HEK293 (cell line): Measurements from ENCODE around the gene KDM4B.

Experiments used
- CTCF ChIA-PET: fragments of 350-600 bp; formaldehyde crosslinking; extraction: SDS; loops from one replicate; lab custom pipeline; 2021; ENCODE audit warnings: antibody characterized with exemption; lab: Yijun Ruan, JAX
- POLR2A ChIA-PET: fragments of 300-600 bp; formaldehyde crosslinking; extraction: SDS; loops from one replicate; lab custom pipeline; 2020; ENCODE audit warnings: antibody characterized with exemption, inconsistent platforms; lab: Yijun Ruan, JAX
- H3K27ac ChIP-seq: fragments of 200-500 bp; sonication (Bioruptor generic); 2 replicates; pipeline ENCODE4 v1.5.1; 2014; ENCODE audit warnings: low read depth, low read length, control low read depth, inconsistent platforms; ENCODE audit errors: extremely low read depth
- H3K36me3 ChIP-seq, 2 experiments: fragments of 200-500 bp in 1 of 2; sonication (Bioruptor generic) in 1 of 2; 1 replicate in 1 of 2; 2 replicates in 1 of 2; pipeline ENCODE4 v1.5.1; 2014 to 2017; ENCODE audit warnings: inconsistent platforms in 2 of 2, low read length in 2 of 2; ENCODE audit not compliant: control insufficient read depth in 2 of 2, insufficient read depth in 1 of 2
- H3K4me1 ChIP-seq: fragments of 200-500 bp; sonication (Bioruptor generic); 2 replicates; pipeline ENCODE4 v1.5.1; 2014; ENCODE audit warnings: mild to moderate bottlenecking, low read length, inconsistent platforms; ENCODE audit not compliant: control insufficient read depth, insufficient read depth
- H3K4me3 ChIP-seq: 2 replicates; pipeline ENCODE4 v1.5.1; 2011; ENCODE audit warnings: low read depth, mild to moderate bottlenecking, control low read depth, low read length, moderate library complexity
- H3K9me3 ChIP-seq: fragments of 200-500 bp; sonication (Bioruptor generic); 2 replicates; pipeline ENCODE4 v1.5.1; 2014; ENCODE audit warnings: low read depth, low read length, inconsistent platforms; ENCODE audit not compliant: control insufficient read depth, insufficient read depth
- HOXA7 ChIP-seq: sonication (generic); formaldehyde crosslinking; IDR thresholded peaks from 2 replicates; pipeline ENCODE4 v1.8.1; 2022; ENCODE audit warnings: missing genetic modification reagents, borderline replicate concordance
- REST ChIP-seq: fragments of 450-650 bp; formaldehyde crosslinking; IDR thresholded peaks from 2 replicates; pipeline ENCODE4 v1.5.1; 2016; ENCODE audit warnings: missing biosample characterization, missing genetic modification characterization
- SCRT2 ChIP-seq: fragments of 450-650 bp; formaldehyde crosslinking; IDR thresholded peaks from 2 replicates; pipeline ENCODE4 v1.5.1; 2016; ENCODE audit warnings: missing biosample characterization, missing genetic modification characterization
- ZBTB8A ChIP-seq: fragments of 450-650 bp; formaldehyde crosslinking; IDR thresholded peaks from 2 replicates; pipeline ENCODE4 v1.5.1; 2016; ENCODE audit warnings: missing biosample characterization, missing genetic modification characterization
- ZIC2 ChIP-seq: fragments of 450-650 bp; formaldehyde crosslinking; IDR thresholded peaks from 2 replicates; pipeline ENCODE4 v1.5.1; 2016; ENCODE audit warnings: missing biosample characterization, missing genetic modification characterization
- ZNF138 ChIP-seq: fragments of 450-650 bp; formaldehyde crosslinking; IDR thresholded peaks from 2 replicates; pipeline ENCODE4 v1.5.1; 2016; ENCODE audit warnings: missing biosample characterization, missing genetic modification characterization, borderline replicate concordance
- ZNF24 ChIP-seq: fragments of 450-650 bp; formaldehyde crosslinking; IDR thresholded peaks from 2 replicates; pipeline ENCODE4 v1.5.1; 2016; ENCODE audit warnings: missing biosample characterization, missing genetic modification characterization
- ZNF266 ChIP-seq: fragments of 450-650 bp; formaldehyde crosslinking; IDR thresholded peaks from 2 replicates; pipeline ENCODE4 v1.5.1; 2016; ENCODE audit warnings: missing biosample characterization, missing genetic modification characterization, low read depth
- ZNF473 ChIP-seq: fragments of 450-650 bp; formaldehyde crosslinking; IDR thresholded peaks from 2 replicates; pipeline ENCODE4 v1.5.1; 2017; ENCODE audit warnings: missing biosample characterization, missing genetic modification characterization
- ZNF561 ChIP-seq: fragments of 450-650 bp; IDR thresholded peaks from 2 replicates; pipeline ENCODE4 v1.5.1; 2018; ENCODE audit warnings: missing biosample characterization, missing genetic modification characterization, borderline replicate concordance
- ZNF600 ChIP-seq: fragments of 450-650 bp; formaldehyde crosslinking; IDR thresholded peaks from 2 replicates; pipeline ENCODE4 v1.5.1; 2016; ENCODE audit warnings: missing biosample characterization, missing genetic modification characterization
- ZNF621 ChIP-seq: fragments of 450-650 bp; formaldehyde crosslinking; IDR thresholded peaks from 2 replicates; pipeline ENCODE4 v1.5.1; 2017; ENCODE audit warnings: missing biosample characterization, missing genetic modification characterization
- ZNF645 ChIP-seq: fragments of 450-650 bp; formaldehyde crosslinking; IDR thresholded peaks from 2 replicates; pipeline ENCODE4; 2016; ENCODE audit warnings: missing biosample characterization, missing genetic modification characterization
- ZNF76 ChIP-seq: fragments of 450-650 bp; formaldehyde crosslinking; IDR thresholded peaks from 2 replicates; pipeline ENCODE4; 2016; ENCODE audit warnings: low read depth, missing biosample characterization, missing genetic modification characterization, borderline replicate concordance
- ZNF776 ChIP-seq: fragments of 450-650 bp; formaldehyde crosslinking; IDR thresholded peaks from 2 replicates; pipeline ENCODE4 v1.5.0; 2017; ENCODE audit warnings: missing biosample characterization, missing genetic modification characterization, borderline replicate concordance

KDM4B gene

DNA sequence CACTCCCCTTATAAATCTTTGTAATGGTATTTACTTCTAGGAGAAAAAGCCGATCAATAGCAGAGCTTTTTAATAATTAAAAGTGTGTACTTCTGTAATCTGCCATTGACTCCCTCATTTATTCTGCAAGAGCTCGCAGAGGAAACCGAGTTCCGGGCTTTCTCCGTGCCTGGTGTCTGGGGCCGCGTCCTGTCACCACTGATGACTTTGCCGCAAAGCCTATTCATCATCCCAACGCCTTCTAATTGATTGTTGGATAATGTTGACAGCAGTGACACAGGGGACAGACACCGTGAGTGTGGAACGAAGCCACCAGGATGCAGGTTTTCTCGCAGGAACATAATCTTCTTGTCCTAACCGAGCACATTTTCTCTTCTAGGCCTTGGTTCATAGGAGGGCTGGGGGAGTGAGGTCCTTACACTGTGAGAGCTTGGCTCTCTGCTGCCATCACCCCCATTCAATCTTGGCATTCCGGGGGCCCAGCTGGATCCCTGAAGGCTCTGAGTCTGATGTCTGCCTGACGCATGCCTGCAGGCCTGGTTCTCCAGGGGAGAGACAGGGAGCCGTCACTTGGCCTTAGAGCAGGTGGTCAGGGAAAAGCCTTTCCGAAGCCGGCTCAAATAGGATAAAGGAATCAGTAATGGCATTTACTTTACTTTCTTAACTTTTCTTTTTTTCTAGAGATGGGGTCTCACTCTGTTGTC, 110.3 kb downstream of the KDM4B start (continued):
- no peak for TF ChIP-seq HOXA7 (CRISPR knock-in tag)
- TF ChIP-seq ZNF24 (tag by site-specific recombination) = no peak
- no peak for TF ChIP-seq ZNF266
- TF ChIP-seq SCRT2 = no peak

- TF ChIP-seq ZNF473 (tag by site-specific recombination) = no peak
- no peak for TF ChIP-seq ZNF621 (tag by site-specific recombination)
- TF ChIP-seq ZIC2 (tag by site-specific recombination) = no peak
- no peak for TF ChIP-seq ZNF76 (tag by site-specific recombination)
- no peak for TF ChIP-seq ZNF138 (tag by site-specific recombination)
- TF ChIP-seq ZNF561 (tag by site-specific recombination) = no peak
- TF ChIP-seq, all 188 proteins: peak for 0
- no peak overlapping the region for H3K4me3 ChIP-seq
- H3K9me3 ChIP-seq = no peaks in the 10 kb centered on the region
- CTCF ChIA-PET = interaction anchor here (0.5 kb wide), 1 partner anchor 41 kb away, joined by 3 read pairs; no protein-coding TSS in a partner anchor
- POLR2A ChIA-PET = no interaction called here
- H3K36me3 ChIP-seq = peaks cover 0 to 60% of the 10 kb centered on the region in 2 experiments
- no peak overlapping the region for H3K27ac ChIP-seq
- H3K4me1 ChIP-seq = no peaks in the 10 kb centered on the region
Observed at GRCh38 chr19:5080030-5080654, 111.2 kb downstream of the KDM4B start.

DNA sequence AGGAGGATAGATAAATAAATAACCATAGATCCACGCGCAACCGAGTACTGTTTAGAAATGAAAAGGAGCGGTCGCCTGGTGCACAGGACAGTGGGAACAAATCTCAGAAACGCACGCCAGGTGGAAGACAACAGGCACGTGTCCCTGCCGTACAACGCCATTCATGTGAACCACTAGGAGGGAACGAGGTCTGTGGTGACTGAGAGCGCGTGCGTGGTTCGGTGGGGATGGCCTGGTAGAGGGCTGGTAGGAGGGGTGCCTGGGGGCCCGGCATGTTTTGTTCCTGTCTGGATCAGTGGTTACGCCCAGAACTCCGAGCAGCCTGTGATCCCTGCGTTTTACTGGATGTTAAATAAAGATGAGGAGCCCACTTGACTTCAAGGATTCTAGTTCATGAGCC, 111.9 kb downstream of the KDM4B start:
- H3K36me3 ChIP-seq = peaks cover 0 to 55% of the 10 kb centered on the region in 2 experiments; a peak in 2 of 3 replicates
- ChIA-PET CTCF (no interaction called here), POLR2A (no interaction called here)
- no peaks in the 10 kb centered on the region for H3K9me3 ChIP-seq
- no peak overlapping the region for H3K27ac ChIP-seq
- TF ChIP-seq ZBTB8A (tag by site-specific recombination) (no peak), ZNF600 (tag by site-specific recombination) (no peak), ZNF645 (tag by site-specific recombination) (no peak)
- no peak overlapping the region for H3K4me3 ChIP-seq
- H3K4me1 ChIP-seq = no peaks in the 10 kb centered on the region

- no peaks in the 10 kb centered on the region for H3K4me1 ChIP-seq
- H3K4me3 ChIP-seq = no peak overlapping the region
- POLR2A ChIA-PET = no interaction called here
- H3K27ac ChIP-seq = no peak overlapping the region
- no peak for TF ChIP-seq ZNF776 (tag by site-specific recombination)
- TF ChIP-seq REST = peak; percentile 88
- TF ChIP-seq, all 188 proteins: peak for 1
- peaks cover 0 to 53% of the 10 kb centered on the region in 2 experiments; a peak in 2 of 3 replicates for H3K36me3 ChIP-seq
- CTCF ChIA-PET = no interaction called here
- no peaks in the 10 kb centered on the region for H3K9me3 ChIP-seq
Observed at GRCh38 chr19:5081443-5082161, 112.7 kb downstream of the KDM4B start.
